Measurements from ENCODE around the gene ISG15. TPM values are rescaled to one million over a fixed set of nuclear protein-coding genes. Genes with fewer than 3 reads are reported as not detected.

ISG15 gene
- total RNA-seq, 2 experiments from 2014 or later, result 593 to 623 TPM

GRCh38 chr1:1043921-1044320 lies 30.6 kb downstream of the ISG15 start:
- ChIA-PET CTCF (no interaction called here), POLR2A (no interaction called here)
- no peak overlapping the region for H3K27ac Mint-ChIP-seq
- H3K36me3 Mint-ChIP-seq (ENCODE audit: low read depth), result no peaks in the 10 kb centered on the region
- H3K4me1 Mint-ChIP-seq, result peaks cover 13% of the 10 kb centered on the region
- peaks cover 8% of the 10 kb centered on the region for H3K27me3 Mint-ChIP-seq
- DNase-seq, result no peak
- no peak overlapping the region for H3K4me3 Mint-ChIP-seq
- H3K9me3 Mint-ChIP-seq, result no peaks in the 10 kb centered on the region

GRCh38 chr1:1044455-1045078 lies 31.3 kb downstream of the ISG15 start:
- H3K36me3 Mint-ChIP-seq (ENCODE audit: low read depth), result no peaks in the 10 kb centered on the region
- no peak overlapping the region for H3K27ac Mint-ChIP-seq
- no peak for DNase-seq
- CTCF ChIA-PET, result no interaction called here
- peaks cover 2% of the 10 kb centered on the region for H3K27me3 Mint-ChIP-seq
- H3K4me3 Mint-ChIP-seq, result no peak overlapping the region
- POLR2A ChIA-PET, result no interaction called here
- H3K4me1 Mint-ChIP-seq, result peaks cover 6% of the 10 kb centered on the region
- no peaks in the 10 kb centered on the region for H3K9me3 Mint-ChIP-seq

- no peak for DNase-seq
- H3K27ac Mint-ChIP-seq, result no peak overlapping the region
- H3K4me1 Mint-ChIP-seq, result peaks cover 2% of the 10 kb centered on the region
- no peaks in the 10 kb centered on the region for H3K27me3 Mint-ChIP-seq
- no peak overlapping the region for H3K4me3 Mint-ChIP-seq
- CTCF ChIA-PET, result no interaction called here
- H3K9me3 Mint-ChIP-seq, result no peaks in the 10 kb centered on the region
- POLR2A ChIA-PET, result no interaction called here
- no peaks in the 10 kb centered on the region for H3K36me3 Mint-ChIP-seq (ENCODE audit: low read depth)
These were observed 31.8 kb downstream of the ISG15 start for GRCh38 chr1:1045129-1045528.

GRCh38 chr1:1046243-1046642 lies 32.9 kb downstream of the ISG15 start:
- H3K4me1 Mint-ChIP-seq, result no peaks in the 10 kb centered on the region
- H3K27ac Mint-ChIP-seq, result no peak overlapping the region
- ChIA-PET CTCF (no interaction called here), POLR2A (no interaction called here)
- H3K36me3 Mint-ChIP-seq (ENCODE audit: low read depth), result no peaks in the 10 kb centered on the region
- no peak overlapping the region for H3K4me3 Mint-ChIP-seq
- no peak for DNase-seq
- H3K9me3 Mint-ChIP-seq, result no peaks in the 10 kb centered on the region
- no peaks in the 10 kb centered on the region for H3K27me3 Mint-ChIP-seq

- Mint-ChIP-seq H3K36me3 (ENCODE audit: low read depth) (no peaks in the 10 kb centered on the region), H3K9me3 (no peaks in the 10 kb centered on the region), H3K4me3 (no peak overlapping the region), H3K27me3 (no peaks in the 10 kb centered on the region), H3K4me1 (no peaks in the 10 kb centered on the region), H3K27ac (no peak overlapping the region)
- DNase-seq, result no peak
- CTCF ChIA-PET, result no interaction called here
- POLR2A ChIA-PET, result no interaction called here
These were observed 33.5 kb downstream of the ISG15 start for GRCh38 chr1:1046767-1047166.

- Mint-ChIP-seq H3K9me3 (peaks cover 3% of the 10 kb centered on the region), H3K27me3 (no peaks in the 10 kb centered on the region), H3K27ac (no peak overlapping the region), H3K4me3 (no peak overlapping the region), H3K4me1 (no peaks in the 10 kb centered on the region), H3K36me3 (ENCODE audit: low read depth) (peaks cover 5% of the 10 kb centered on the region)
- DNase-seq, result no peak
- CTCF ChIA-PET, result no interaction called here
- POLR2A ChIA-PET, result no interaction called here
These were observed 34.1 kb downstream of the ISG15 start for GRCh38 chr1:1047407-1047806.

GRCh38 chr1:1047963-1048362 lies 34.7 kb downstream of the ISG15 start:
- H3K9me3 Mint-ChIP-seq, result peaks cover 8% of the 10 kb centered on the region
- POLR2A ChIA-PET, result no interaction called here
- no peak overlapping the region for H3K27ac Mint-ChIP-seq
- DNase-seq, result no peak
- H3K4me3 Mint-ChIP-seq, result no peak overlapping the region
- peaks cover 9% of the 10 kb centered on the region for H3K36me3 Mint-ChIP-seq (ENCODE audit: low read depth)
- no peaks in the 10 kb centered on the region for H3K27me3 Mint-ChIP-seq
- CTCF ChIA-PET, result no interaction called here
- H3K4me1 Mint-ChIP-seq, result no peaks in the 10 kb centered on the region

- CTCF ChIA-PET, result no interaction called here
- no peaks in the 10 kb centered on the region for H3K4me1 Mint-ChIP-seq
- no peak overlapping the region for H3K27ac Mint-ChIP-seq
- peaks cover 8% of the 10 kb centered on the region for H3K9me3 Mint-ChIP-seq
- H3K36me3 Mint-ChIP-seq (ENCODE audit: low read depth), result peaks cover 9% of the 10 kb centered on the region
- no peak overlapping the region for H3K4me3 Mint-ChIP-seq
- no peaks in the 10 kb centered on the region for H3K27me3 Mint-ChIP-seq
- DNase-seq, result no peak
- POLR2A ChIA-PET, result no interaction called here
These were observed 35.5 kb downstream of the ISG15 start for GRCh38 chr1:1048765-1049164.

GRCh38 chr1:1049318-1050165 lies 36.2 kb downstream of the ISG15 start:
- Mint-ChIP-seq H3K9me3 (peaks cover 8% of the 10 kb centered on the region), H3K27ac (no peak overlapping the region), H3K27me3 (no peaks in the 10 kb centered on the region), H3K4me1 (no peaks in the 10 kb centered on the region), H3K36me3 (ENCODE audit: low read depth) (peaks cover 9% of the 10 kb centered on the region), H3K4me3 (no peak overlapping the region)
- ChIA-PET POLR2A (no interaction called here), CTCF (no interaction called here)
- DNase-seq, result no peak

GRCh38 chr1:1050577-1051052 lies 37.3 kb downstream of the ISG15 start:
- Mint-ChIP-seq H3K36me3 (ENCODE audit: low read depth) (peaks cover 9% of the 10 kb centered on the region), H3K27ac (no peak overlapping the region), H3K4me1 (no peaks in the 10 kb centered on the region), H3K27me3 (no peaks in the 10 kb centered on the region), H3K4me3 (no peak overlapping the region), H3K9me3 (peaks cover 8% of the 10 kb centered on the region)
- CTCF ChIA-PET, result no interaction called here
- no peak for DNase-seq
- POLR2A ChIA-PET, result no interaction called here

GRCh38 chr1:1051127-1051810 lies 38.0 kb downstream of the ISG15 start:
- ChIA-PET POLR2A (no interaction called here), CTCF (no interaction called here)
- H3K9me3 Mint-ChIP-seq, result peaks cover 8% of the 10 kb centered on the region
- no peaks in the 10 kb centered on the region for H3K27me3 Mint-ChIP-seq
- no peak overlapping the region for H3K4me3 Mint-ChIP-seq
- H3K36me3 Mint-ChIP-seq (ENCODE audit: low read depth), result peaks cover 9% of the 10 kb centered on the region
- no peaks in the 10 kb centered on the region for H3K4me1 Mint-ChIP-seq
- no peak overlapping the region for H3K27ac Mint-ChIP-seq
- DNase-seq, result no peak

GRCh38 chr1:1052003-1052840 lies 38.9 kb downstream of the ISG15 start:
- H3K27ac Mint-ChIP-seq, result no peak overlapping the region
- peaks cover 2% of the 10 kb centered on the region for H3K27me3 Mint-ChIP-seq
- H3K4me1 Mint-ChIP-seq, result no peaks in the 10 kb centered on the region
- peaks cover 8% of the 10 kb centered on the region for H3K9me3 Mint-ChIP-seq
- ChIA-PET CTCF (no interaction called here), POLR2A (no interaction called here)
- no peak for DNase-seq
- peaks cover 9% of the 10 kb centered on the region for H3K36me3 Mint-ChIP-seq (ENCODE audit: low read depth)
- H3K4me3 Mint-ChIP-seq, result no peak overlapping the region

- H3K36me3 Mint-ChIP-seq (ENCODE audit: low read depth), result peaks cover 9% of the 10 kb centered on the region
- DNase-seq, result no peak
- H3K27me3 Mint-ChIP-seq, result peaks cover 6% of the 10 kb centered on the region
- H3K4me3 Mint-ChIP-seq, result no peak overlapping the region
- H3K27ac Mint-ChIP-seq, result no peak overlapping the region
- peaks cover 8% of the 10 kb centered on the region for H3K9me3 Mint-ChIP-seq
- no peaks in the 10 kb centered on the region for H3K4me1 Mint-ChIP-seq
- ChIA-PET POLR2A (no interaction called here), CTCF (no interaction called here)
These were observed 39.7 kb downstream of the ISG15 start for GRCh38 chr1:1053022-1053421.

Data from activated CD4-positive, alpha-beta memory T cell treated with anti-CD3 and anti-CD28 coated beads, Interleukin-2, amount 10 ng/mL, durations not matched to agents 7 days and 5 days (primary cell).